Breast epithelium (tissue), 4 donors: ENCODE data around the gene OR8H3. TPM values are rescaled to one million over a fixed set of nuclear protein-coding genes. Genes with fewer than 3 reads are reported as not detected.
"Not testable (repeated sequence)": the region's sequence is repeated elsewhere in the genome, so short reads cannot be mapped to it uniquely, and the experiment has no call there.

Experiments used
- DNase-seq, 2 donors: peaks; one replicate each; pipeline ENCODE4 v3.0.0-alpha.2; 2019; ENCODE audit warnings: low spot score in 2 of 2
- H3K27ac ChIP-seq, 2 donors: fragments of 200-600 bp; sonication (generic) in 1 of 2; one replicate each; pipeline ENCODE4 v1.5.1; 2016 to 2019; ENCODE audit warnings: mild to moderate bottlenecking in 1 of 2
- H3K27me3 ChIP-seq, 2 donors: fragments of 200-600 bp; sonication (generic) in 1 of 2; one replicate each; pipeline versions ENCODE4 v1.5.1 to v1.6.0; 2017 to 2019; ENCODE audit warnings: control low read depth in 1 of 2, mild to moderate bottlenecking in 1 of 2
- H3K36me3 ChIP-seq: fragments of 200-600 bp; one replicate; pipeline ENCODE4 v1.5.1; 2019
- H3K4me1 ChIP-seq, 2 donors: fragments of 200-600 bp; sonication (generic); one replicate each; pipeline ENCODE4 v1.5.1; 2016 to 2019; ENCODE audit warnings: control low read depth in 1 of 2
- H3K4me3 ChIP-seq, 3 donors: fragments of 200-600 bp; sonication (generic); 1 replicate in 2 of 3; 2 replicates in 1 of 3; pipeline ENCODE4 v1.5.1; 2016 to 2019; ENCODE audit warnings: mild to moderate bottlenecking in 3 of 3, moderate library complexity in 2 of 3
- H3K9me3 ChIP-seq, 2 donors: fragments of 200-600 bp; sonication (generic) in 1 of 2; one replicate each; pipeline ENCODE4 v1.5.1; 2016 to 2019; ENCODE audit warnings: control low read depth in 1 of 2
- POLR2A ChIP-seq: fragments of 450-650 bp; IDR thresholded peaks from one replicate; pipeline ENCODE4 v1.6.1; 2016; ENCODE audit warnings: antibody characterized with exemption, mild to moderate bottlenecking, moderate library complexity
- POLR2AphosphoS5 ChIP-seq, 3 donors: sonication (generic); formaldehyde crosslinking; IDR thresholded peaks; one replicate each; pipeline ENCODE4 v1.6.1; 2017; ENCODE audit warnings: antibody characterized with exemption in 3 of 3
- intact Hi-C: fragments of 100-400 bp; cut with DNase I; formaldehyde crosslinking; loops from one replicate; pipeline ENCODE4 v1.15.1; 2023; ENCODE audit warnings: low total_unique reads
- total RNA-seq, 3 donors: library from RNA; depleted of rRNA; stranded (reverse); fragments of >200 nt; gene quantifications; one replicate each; pipeline ENCODE4 v1.1.0, GENCODE V29; 2016
- TF ChIP-seq, protein P1 (sequence below), 3 donors: fragments of 450-650 bp; IDR thresholded peaks; one replicate each; pipeline ENCODE4 v1.5.1; 2016 to 2017; ENCODE audit warnings: antibody characterized with exemption in 3 of 3, mild to moderate bottlenecking in 3 of 3, moderate library complexity in 3 of 3

The OR8H3 gene, protein sequence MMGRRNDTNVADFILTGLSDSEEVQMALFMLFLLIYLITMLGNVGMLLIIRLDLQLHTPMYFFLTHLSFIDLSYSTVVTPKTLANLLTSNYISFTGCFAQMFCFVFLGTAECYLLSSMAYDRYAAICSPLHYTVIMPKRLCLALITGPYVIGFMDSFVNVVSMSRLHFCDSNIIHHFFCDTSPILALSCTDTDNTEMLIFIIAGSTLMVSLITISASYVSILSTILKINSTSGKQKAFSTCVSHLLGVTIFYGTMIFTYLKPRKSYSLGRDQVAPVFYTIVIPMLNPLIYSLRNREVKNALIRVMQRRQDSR
- not detected for total RNA-seq

- intact Hi-C loops: no loop called here
- Histone ChIP-seq H3K27me3 (no peaks in the 10 kb centered on the region), H3K36me3 (no peaks in the 10 kb centered on the region), H3K4me3 (no peak within 1 kb of the TSS), H3K9me3 (no peaks in the 10 kb centered on the region), H3K27ac (no peak within 1 kb of the TSS), H3K4me1 (no peaks in the 10 kb centered on the region)
- TF ChIP-seq POLR2A: no peak
- TF ChIP-seq POLR2AphosphoS5 (IDR thresholded peaks at IDR 0.05): no peak
- TF ChIP-seq, protein P1, sequence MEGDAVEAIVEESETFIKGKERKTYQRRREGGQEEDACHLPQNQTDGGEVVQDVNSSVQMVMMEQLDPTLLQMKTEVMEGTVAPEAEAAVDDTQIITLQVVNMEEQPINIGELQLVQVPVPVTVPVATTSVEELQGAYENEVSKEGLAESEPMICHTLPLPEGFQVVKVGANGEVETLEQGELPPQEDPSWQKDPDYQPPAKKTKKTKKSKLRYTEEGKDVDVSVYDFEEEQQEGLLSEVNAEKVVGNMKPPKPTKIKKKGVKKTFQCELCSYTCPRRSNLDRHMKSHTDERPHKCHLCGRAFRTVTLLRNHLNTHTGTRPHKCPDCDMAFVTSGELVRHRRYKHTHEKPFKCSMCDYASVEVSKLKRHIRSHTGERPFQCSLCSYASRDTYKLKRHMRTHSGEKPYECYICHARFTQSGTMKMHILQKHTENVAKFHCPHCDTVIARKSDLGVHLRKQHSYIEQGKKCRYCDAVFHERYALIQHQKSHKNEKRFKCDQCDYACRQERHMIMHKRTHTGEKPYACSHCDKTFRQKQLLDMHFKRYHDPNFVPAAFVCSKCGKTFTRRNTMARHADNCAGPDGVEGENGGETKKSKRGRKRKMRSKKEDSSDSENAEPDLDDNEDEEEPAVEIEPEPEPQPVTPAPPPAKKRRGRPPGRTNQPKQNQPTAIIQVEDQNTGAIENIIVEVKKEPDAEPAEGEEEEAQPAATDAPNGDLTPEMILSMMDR (IDR thresholded peaks at IDR 0.05): no peak
- DNase-seq: no peak
Measured at GRCh38 chr11:56122073-56122472, at the start of gene OR8H3. TSS of gene OR8H3 (plus strand) at chr11:56122373. CDS start at chr11:56122373, 0 bp downstream.

DNA sequence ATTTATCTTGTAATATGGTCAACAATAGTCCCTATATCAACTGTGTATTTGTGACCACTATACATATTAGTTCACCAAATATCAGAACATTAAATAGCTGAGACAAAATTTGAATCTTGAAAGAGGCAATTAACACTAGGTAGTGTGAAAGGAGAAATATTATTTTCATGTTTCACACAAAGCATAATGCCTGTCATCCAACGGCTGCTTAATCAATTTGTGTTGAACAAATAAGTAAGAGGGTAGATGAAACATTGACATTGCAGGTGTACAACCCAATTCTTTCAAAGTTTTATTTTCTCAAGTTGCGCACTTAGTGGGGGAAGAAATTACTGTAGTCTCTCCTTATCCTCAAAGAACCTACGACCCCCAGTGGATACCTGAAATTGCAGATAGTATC, 32.5 kb upstream of the OR8H3 start:
- TF ChIP-seq POLR2A (no peak), POLR2AphosphoS5 (IDR thresholded peaks at IDR 0.05) (no peak)
- TF ChIP-seq, protein P1 (IDR thresholded peaks at IDR 0.05): no peak
- intact Hi-C loops: no loop called here
- Histone ChIP-seq H3K27ac (no peak overlapping the region), H3K4me1 (no peaks in the 10 kb centered on the region), H3K27me3 (no peaks in the 10 kb centered on the region), H3K4me3 (no peak overlapping the region), H3K9me3 (no peaks in the 10 kb centered on the region), H3K36me3 (peaks cover 3% of the 10 kb centered on the region)
- no peak for DNase-seq

DNA sequence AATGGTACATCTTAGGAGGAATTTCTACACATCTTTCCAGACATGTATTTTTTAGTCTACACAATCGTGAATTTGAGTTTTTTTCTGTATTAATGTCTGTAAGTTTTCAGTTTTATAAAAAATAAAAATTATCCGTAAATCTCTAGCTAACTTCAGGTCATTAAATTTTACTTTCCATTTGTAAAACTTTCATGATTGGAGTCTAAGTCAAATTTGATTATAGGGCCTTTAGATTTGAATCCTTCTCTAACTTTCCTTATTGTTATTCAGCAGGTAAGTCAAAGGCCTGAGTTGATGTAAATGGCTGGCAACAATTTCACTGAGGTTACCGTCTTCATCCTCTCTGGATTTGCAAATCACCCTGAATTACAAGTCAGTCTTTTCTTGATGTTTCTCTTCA, 29.2 kb upstream of the OR8H3 start, which contains the start of gene OR8I2:
Gene OR8I2 (plus strand): TSS at position 301 of the 400 bp plus-strand sequence. CDS start 0 bp downstream, at position 301.
- intact Hi-C loops: no loop called here
- no peaks in the 10 kb centered on the region for H3K27me3 ChIP-seq
- no peak within 1 kb of the TSS for H3K27ac ChIP-seq
- DNase-seq: no peak
- H3K4me1 ChIP-seq: no peaks in the 10 kb centered on the region
- H3K4me3 ChIP-seq: no peak within 1 kb of the TSS
- no peaks in the 10 kb centered on the region for H3K9me3 ChIP-seq
- peaks cover 3% of the 10 kb centered on the region for H3K36me3 ChIP-seq
- TF ChIP-seq POLR2A: no peak
- no peak for TF ChIP-seq POLR2AphosphoS5 (IDR thresholded peaks at IDR 0.05)
- TF ChIP-seq, protein P1 (IDR thresholded peaks at IDR 0.05): no peak

DNA sequence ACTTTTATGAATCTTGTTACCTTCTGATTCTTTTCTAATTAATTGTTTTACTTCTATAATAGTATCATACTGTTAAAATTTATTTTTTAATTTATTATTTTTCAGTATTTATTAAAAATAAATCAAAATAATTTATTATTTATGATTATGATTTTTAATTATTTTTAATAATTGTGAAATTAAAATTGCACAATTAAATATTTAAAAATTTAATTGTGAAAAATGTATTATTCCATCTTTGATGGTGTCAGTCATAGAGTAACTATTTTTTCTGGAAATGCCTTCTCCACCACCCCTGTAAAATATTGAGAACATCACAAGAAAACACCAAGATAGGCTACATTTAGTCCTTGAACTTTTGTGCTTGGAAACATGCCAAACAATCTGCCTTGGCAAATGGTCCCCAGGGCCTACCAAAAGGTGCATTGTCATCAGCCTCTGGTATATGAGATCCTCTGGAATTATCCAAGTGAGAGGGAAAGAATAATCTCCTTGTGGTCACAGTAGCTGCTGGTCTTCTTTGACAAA, 18.9 kb upstream of the OR8H3 start, which contains the start of gene OR8H2:
Gene OR8H2 (plus strand): TSS at position 478 of the 528 bp plus-strand sequence. CDS start 1,356 bp downstream, outside the sequence.
- TF ChIP-seq POLR2AphosphoS5 (IDR thresholded peaks at IDR 0.05) (no peak), POLR2A (no peak)
- TF ChIP-seq, protein P1 (IDR thresholded peaks at IDR 0.05): no peak
- H3K9me3 ChIP-seq: no peaks in the 10 kb centered on the region
- H3K4me1 ChIP-seq: no peaks in the 10 kb centered on the region

GRCh38 chr11:56140151-56140661, 18.0 kb downstream of the OR8H3 start, which contains the start of gene OR8J3:
TSS of gene OR8J3 (minus strand) at chr11:56140201. CDS start at chr11:56137718, 2,483 bp downstream.
- no peak for TF ChIP-seq POLR2A
- TF ChIP-seq, protein P1 (IDR thresholded peaks at IDR 0.05): no peak
- no peak for TF ChIP-seq POLR2AphosphoS5 (IDR thresholded peaks at IDR 0.05)
- Histone ChIP-seq H3K36me3 (no peaks in the 10 kb centered on the region), H3K27ac (no peak within 1 kb of the TSS), H3K27me3 (no peaks in the 10 kb centered on the region), H3K4me1 (no peaks in the 10 kb centered on the region), H3K4me3 (no peak within 1 kb of the TSS), H3K9me3 (no peaks in the 10 kb centered on the region)
- no peak for DNase-seq
- intact Hi-C loops: no loop called here

More for the DNA sequence above, 18.9 kb upstream of the OR8H3 start, which contains the start of gene OR8H2:
- no peak within 1 kb of the TSS for H3K27ac ChIP-seq
- no peak within 1 kb of the TSS for H3K4me3 ChIP-seq
- H3K27me3 ChIP-seq: no peaks in the 10 kb centered on the region
- no peak for DNase-seq
- intact Hi-C loops: no loop called here
- H3K36me3 ChIP-seq: no peaks in the 10 kb centered on the region

DNA sequence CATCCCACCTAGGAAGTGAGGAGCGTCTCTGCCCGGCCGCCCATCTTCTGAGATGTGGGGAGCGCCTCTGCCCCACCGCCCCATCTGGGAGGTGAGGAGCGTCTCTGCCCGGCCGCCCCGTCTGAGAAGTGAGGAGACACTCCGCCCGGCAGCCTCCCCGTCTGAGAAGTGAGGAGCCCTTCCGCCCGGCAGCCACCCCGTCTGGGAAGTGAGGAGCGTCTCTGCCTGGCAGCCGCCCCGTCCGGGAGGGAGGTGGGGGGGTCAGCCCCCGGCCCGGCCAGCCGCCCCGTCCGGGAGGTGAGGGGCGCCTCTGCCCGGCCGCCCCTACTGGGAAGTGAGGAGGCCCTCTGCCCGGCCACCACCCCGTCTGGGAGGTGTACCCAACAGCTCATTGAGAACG, 21.5 kb downstream of the OR8H3 start:
- DNase-seq, H3K27ac ChIP-seq, H3K4me3 ChIP-seq, H3K36me3 ChIP-seq, H3K27me3 ChIP-seq, intact Hi-C loops, H3K4me1 ChIP-seq, H3K9me3 ChIP-seq: not testable (repeated sequence)
